Activated CD8-positive, alpha-beta memory T cell treated with anti-CD3 and anti-CD28 coated beads, Interleukin-2, amount 10 ng/mL, durations not matched to agents 7 days and 5 days (primary cell): ENCODE measurements around the gene DAB1. TPM values are rescaled to one million over a fixed set of nuclear protein-coding genes. Genes with fewer than 3 reads are reported as not detected.

ENCODE experiments used
- ATAC-seq: fragments of 150-1000 bp; cut with Tn5 transposase; one replicate; pipeline ENCODE4 v1.10.0; 2021; ENCODE audit warnings: moderate library complexity
- CTCF ChIA-PET: fragments of 350-600 bp; sonication (Branson Sonifier 250); formaldehyde crosslinking; loops from one replicate; lab custom pipeline; 2021; ENCODE audit warnings: antibody characterized with exemption; lab: Charles Lee
- DNase-seq: peaks from one replicate; pipeline ENCODE4 v3.0.0-alpha.2; 2020
- H3K27ac Mint-ChIP-seq: one replicate; pipeline ENCODE4 v1.8.0; 2021; ENCODE audit warnings: mild to moderate bottlenecking, mixed read lengths
- H3K27me3 Mint-ChIP-seq: one replicate; pipeline ENCODE4 v1.8.0; 2021; ENCODE audit warnings: mixed read lengths
- H3K36me3 Mint-ChIP-seq: one replicate; pipeline ENCODE4 v1.8.0; 2021; ENCODE audit warnings: mild to moderate bottlenecking, mixed read lengths
- H3K4me1 Mint-ChIP-seq: one replicate; pipeline ENCODE4 v1.8.0; 2021; ENCODE audit warnings: mixed read lengths
- H3K4me3 Mint-ChIP-seq: one replicate; pipeline ENCODE4 v1.8.0; 2021; ENCODE audit warnings: mild to moderate bottlenecking, moderate library complexity, mixed read lengths
- H3K9me3 Mint-ChIP-seq: one replicate; pipeline ENCODE4 v1.8.0; 2022; ENCODE audit warnings: low read depth, mixed read lengths
- total RNA-seq, 2 experiments: library from RNA; stranded (reverse); gene quantifications; one replicate each; pipeline ENCODE4 v1.2.3, GENCODE V29; 2021

Gene DAB1
- total RNA-seq, 2 experiments from 2014 or later: 0.15 TPM; not detected in 1

DNA sequence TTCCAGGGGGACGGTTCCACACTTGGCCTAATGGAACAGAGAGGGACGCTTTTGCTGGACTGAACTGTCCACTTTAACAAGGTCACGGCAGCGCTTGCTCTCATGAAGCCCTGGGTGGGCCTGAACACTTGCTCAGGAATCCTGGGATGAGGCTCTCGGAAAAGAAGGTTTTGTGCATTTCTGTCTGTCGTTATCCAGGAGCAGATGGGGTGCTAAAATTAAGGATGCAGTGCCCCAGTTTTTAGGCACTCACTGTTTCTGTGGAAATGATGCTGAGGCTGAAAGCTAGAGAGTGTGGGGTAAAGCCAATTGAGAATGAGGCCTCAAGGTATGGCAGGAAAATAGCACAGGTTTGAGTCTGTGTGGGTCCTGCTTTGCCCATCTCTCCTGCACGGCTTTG is 111.0 kb downstream of the DAB1 start:
- no peak overlapping the region for H3K27ac Mint-ChIP-seq
- ATAC-seq (no peak), DNase-seq (no peak)
- H3K9me3 Mint-ChIP-seq: peaks cover 3% of the 10 kb centered on the region
- CTCF ChIA-PET: no interaction called here
- H3K4me1 Mint-ChIP-seq: peaks cover under 1% of the 10 kb centered on the region
- no peaks in the 10 kb centered on the region for H3K27me3 Mint-ChIP-seq
- H3K36me3 Mint-ChIP-seq: no peaks in the 10 kb centered on the region
- H3K4me3 Mint-ChIP-seq: no peak overlapping the region

DNA sequence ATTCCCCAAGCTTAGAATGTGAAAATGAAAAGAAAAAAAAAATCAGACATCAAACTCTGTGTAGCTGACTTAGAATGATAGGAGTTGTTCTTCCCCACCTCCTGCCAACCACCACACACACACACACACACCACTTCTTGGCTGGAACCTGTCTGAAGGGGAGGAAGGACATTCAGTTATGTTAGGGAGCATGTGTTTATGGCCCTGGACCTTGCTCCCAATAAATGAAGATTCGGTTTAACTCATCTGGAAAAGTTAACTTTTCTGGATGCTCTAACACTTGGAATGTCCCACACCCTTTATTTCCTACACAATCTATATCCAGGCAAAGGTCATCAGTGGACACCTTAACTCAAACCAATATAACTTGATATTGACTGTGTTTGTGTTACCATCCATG is 112.4 kb downstream of the DAB1 start:
- H3K27me3 Mint-ChIP-seq: no peaks in the 10 kb centered on the region
- H3K4me1 Mint-ChIP-seq: peaks cover 9% of the 10 kb centered on the region
- H3K9me3 Mint-ChIP-seq: peaks cover 7% of the 10 kb centered on the region
- DNase-seq (no peak), ATAC-seq (no peak)
- no peak overlapping the region for H3K27ac Mint-ChIP-seq
- peaks cover 5% of the 10 kb centered on the region for H3K36me3 Mint-ChIP-seq
- no peak overlapping the region for H3K4me3 Mint-ChIP-seq
- CTCF ChIA-PET: no interaction called here

DNA sequence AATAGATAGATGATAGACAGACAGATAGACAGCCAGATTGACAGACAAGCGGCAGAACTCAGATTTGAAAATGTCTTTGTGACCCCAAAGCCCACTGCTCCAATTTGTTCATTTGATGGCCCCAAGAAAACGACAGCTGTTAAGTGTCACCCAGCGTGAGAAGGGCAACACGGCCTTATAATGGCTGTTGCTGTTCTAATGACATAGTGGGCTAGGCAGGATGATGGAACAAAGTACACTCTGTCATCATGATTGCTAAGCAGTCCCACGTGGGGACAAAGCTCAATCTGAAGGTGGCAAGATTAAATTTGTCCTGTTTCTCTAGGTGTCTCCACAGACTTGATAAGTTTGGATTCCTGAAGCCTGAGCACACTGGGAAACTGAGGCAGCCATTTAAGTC is 112.9 kb downstream of the DAB1 start:
- no peak for ATAC-seq
- no peak for DNase-seq
- peaks cover 5% of the 10 kb centered on the region for H3K36me3 Mint-ChIP-seq
- no peaks in the 10 kb centered on the region for H3K27me3 Mint-ChIP-seq
- H3K27ac Mint-ChIP-seq: no peak overlapping the region
- H3K9me3 Mint-ChIP-seq: peaks cover 7% of the 10 kb centered on the region
- H3K4me1 Mint-ChIP-seq: peaks cover 9% of the 10 kb centered on the region
- no peak overlapping the region for H3K4me3 Mint-ChIP-seq
- CTCF ChIA-PET: no interaction called here

DNA sequence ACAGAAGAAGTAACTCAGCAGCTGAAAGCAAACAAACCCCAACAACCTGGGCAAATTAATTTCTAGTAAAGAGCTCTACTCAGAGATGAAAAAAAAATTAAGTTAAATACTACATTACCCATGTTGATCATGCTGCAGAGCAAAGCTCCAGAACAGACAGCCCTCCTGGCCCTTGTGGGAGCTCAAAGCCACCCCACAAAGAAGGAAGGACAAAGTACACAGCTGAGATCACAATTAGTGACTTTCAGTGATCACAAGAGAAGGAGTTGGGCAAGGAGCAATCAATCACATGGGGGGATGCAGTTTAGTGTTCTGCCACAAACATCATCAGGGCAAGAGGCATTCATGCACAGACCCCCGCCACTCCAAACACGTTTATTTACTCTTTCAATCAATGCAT is 114.2 kb downstream of the DAB1 start:
- CTCF ChIA-PET: no interaction called here
- peaks cover 9% of the 10 kb centered on the region for H3K4me1 Mint-ChIP-seq
- H3K9me3 Mint-ChIP-seq: peaks cover 7% of the 10 kb centered on the region
- ATAC-seq (no peak), DNase-seq (no peak)
- no peaks in the 10 kb centered on the region for H3K27me3 Mint-ChIP-seq
- H3K36me3 Mint-ChIP-seq: peaks cover 5% of the 10 kb centered on the region
- no peak overlapping the region for H3K27ac Mint-ChIP-seq
- no peak overlapping the region for H3K4me3 Mint-ChIP-seq

DNA sequence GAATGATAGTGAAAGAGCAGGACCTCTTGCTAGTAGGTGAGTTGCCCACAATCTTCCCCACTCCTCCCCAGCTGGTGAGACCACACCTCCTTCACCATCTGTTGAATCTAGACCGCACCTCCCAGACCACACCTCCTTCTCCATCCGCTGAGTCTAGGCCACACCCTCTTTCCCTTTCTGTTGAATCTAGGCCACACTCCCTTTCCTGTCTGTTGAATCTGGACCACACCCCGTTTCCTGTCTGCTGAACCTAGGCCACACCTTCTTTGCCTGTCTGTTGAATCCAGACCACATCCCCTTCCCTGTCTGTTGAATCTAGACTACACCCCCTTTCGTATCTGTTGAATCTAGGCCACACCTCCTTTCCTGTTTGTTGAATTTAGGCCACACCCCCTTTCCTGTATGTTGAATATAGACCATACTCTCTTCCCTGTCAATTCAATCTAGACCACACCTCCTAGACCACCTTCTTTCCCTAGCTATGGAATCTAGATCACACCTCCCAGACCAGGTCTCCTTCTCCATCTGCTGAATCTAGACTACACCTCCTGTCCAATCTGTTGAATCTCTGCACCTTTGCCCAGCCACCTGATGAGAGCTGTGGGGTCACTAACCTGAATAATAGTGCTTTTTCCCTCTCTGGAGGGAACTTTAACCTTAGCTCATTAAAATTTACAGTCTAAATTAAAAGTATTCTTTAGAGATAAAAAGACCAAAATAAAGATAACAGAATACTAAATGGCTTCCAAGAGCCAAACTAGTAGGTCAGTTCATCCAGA is 116.3 kb downstream of the DAB1 start:
- H3K36me3 Mint-ChIP-seq: peaks cover 5% of the 10 kb centered on the region
- H3K27ac Mint-ChIP-seq: peak overlapping the region; percentile 52
- peak; percentile 81 for DNase-seq
- no peaks in the 10 kb centered on the region for H3K27me3 Mint-ChIP-seq
- H3K9me3 Mint-ChIP-seq: peaks cover 7% of the 10 kb centered on the region
- peak; percentile 97 for ATAC-seq
- H3K4me3 Mint-ChIP-seq: peak overlapping the region; percentile 32
- H3K4me1 Mint-ChIP-seq: peaks cover 9% of the 10 kb centered on the region
- CTCF ChIA-PET: no interaction called here

DNA sequence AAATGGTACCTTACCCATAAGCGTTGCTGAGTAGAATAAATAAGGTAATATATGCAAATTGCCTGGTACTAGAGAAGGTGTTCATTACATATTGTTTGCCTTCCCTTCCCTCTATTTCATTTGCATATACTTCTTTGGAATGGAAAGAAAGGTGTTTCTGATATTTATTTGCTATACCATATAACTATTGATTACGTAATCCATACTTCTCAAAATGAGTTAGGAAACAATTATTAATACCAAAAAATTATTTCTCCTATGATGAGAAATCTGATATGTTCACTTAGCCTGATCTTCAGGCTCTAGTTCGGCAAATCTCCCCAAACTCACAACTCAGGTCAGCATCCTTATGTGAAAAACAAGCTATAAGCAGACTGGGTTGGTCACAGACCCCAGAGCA is 119.3 kb downstream of the DAB1 start:
- ATAC-seq (no peak), DNase-seq (no peak)
- peaks cover 5% of the 10 kb centered on the region for H3K36me3 Mint-ChIP-seq
- H3K4me3 Mint-ChIP-seq: no peak overlapping the region
- no peaks in the 10 kb centered on the region for H3K27me3 Mint-ChIP-seq
- no peak overlapping the region for H3K27ac Mint-ChIP-seq
- CTCF ChIA-PET: no interaction called here
- H3K9me3 Mint-ChIP-seq: peaks cover 7% of the 10 kb centered on the region
- peaks cover 9% of the 10 kb centered on the region for H3K4me1 Mint-ChIP-seq

DNA sequence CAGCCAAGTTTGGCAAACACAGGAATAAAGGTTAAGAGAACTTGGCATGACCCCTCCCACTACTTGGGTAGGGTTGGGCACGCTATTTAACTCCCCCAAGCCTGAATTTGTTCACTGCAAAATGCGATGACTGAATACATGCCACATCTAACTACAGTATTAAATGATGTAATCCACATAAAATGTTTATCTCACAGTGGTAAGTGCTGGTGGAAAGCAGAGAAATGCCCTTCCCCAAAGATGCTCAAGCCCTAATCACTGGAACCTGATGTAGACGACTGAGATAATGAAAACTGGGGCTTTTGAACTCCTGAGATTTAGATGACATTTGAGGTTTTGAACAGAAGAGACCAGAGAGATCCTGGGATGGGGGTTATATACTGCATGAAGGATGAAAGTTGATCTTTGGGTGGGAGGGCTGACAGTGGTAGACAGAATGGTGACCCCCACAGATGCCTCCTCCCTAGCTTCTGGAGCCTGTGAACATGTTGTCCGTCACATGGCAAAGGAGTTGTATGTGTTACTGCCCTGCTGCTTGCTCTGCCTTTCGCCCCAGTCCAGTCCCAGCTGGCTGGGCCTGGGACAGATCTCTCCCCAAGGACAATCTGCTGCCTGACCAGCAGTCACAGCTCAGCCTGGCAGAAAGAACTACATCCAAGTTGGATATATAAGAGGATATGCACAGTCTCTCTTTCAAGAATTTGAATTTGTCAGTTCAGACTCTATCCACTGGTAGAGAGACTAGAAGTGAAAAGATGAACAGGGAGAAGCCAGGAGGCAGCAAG is 120.9 kb downstream of the DAB1 start:
- H3K4me1 Mint-ChIP-seq: peaks cover 9% of the 10 kb centered on the region
- H3K9me3 Mint-ChIP-seq: peaks cover 7% of the 10 kb centered on the region
- DNase-seq (no peak), ATAC-seq (no peak)
- no peak overlapping the region for H3K27ac Mint-ChIP-seq
- CTCF ChIA-PET: no interaction called here
- peaks cover 5% of the 10 kb centered on the region for H3K36me3 Mint-ChIP-seq
- H3K4me3 Mint-ChIP-seq: no peak overlapping the region
- H3K27me3 Mint-ChIP-seq: no peaks in the 10 kb centered on the region

DNA sequence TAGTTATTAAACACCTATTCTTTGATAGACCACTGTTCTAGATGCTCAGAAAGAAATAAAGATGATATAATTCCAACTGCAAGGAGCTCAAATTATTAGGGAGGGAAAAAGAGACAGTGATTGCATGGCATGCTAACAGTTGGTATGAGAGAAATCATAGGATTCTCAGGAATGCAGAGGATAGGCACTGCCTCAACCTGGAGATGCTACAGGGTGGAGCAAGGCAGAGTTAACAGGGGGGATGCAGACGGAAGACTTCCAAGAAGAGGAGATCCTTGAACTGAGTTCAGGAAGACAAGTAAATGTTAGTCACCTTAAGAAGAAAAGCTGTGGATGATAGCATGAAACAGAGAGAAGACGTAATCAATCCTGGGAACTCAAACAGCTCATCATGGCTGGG is 123.7 kb downstream of the DAB1 start:
- H3K27me3 Mint-ChIP-seq: no peaks in the 10 kb centered on the region
- no peak overlapping the region for H3K4me3 Mint-ChIP-seq
- H3K9me3 Mint-ChIP-seq: no peaks in the 10 kb centered on the region
- H3K4me1 Mint-ChIP-seq: no peaks in the 10 kb centered on the region
- DNase-seq: no peak
- H3K36me3 Mint-ChIP-seq: no peaks in the 10 kb centered on the region
- no peak for ATAC-seq
- CTCF ChIA-PET: no interaction called here
- H3K27ac Mint-ChIP-seq: no peak overlapping the region

DNA sequence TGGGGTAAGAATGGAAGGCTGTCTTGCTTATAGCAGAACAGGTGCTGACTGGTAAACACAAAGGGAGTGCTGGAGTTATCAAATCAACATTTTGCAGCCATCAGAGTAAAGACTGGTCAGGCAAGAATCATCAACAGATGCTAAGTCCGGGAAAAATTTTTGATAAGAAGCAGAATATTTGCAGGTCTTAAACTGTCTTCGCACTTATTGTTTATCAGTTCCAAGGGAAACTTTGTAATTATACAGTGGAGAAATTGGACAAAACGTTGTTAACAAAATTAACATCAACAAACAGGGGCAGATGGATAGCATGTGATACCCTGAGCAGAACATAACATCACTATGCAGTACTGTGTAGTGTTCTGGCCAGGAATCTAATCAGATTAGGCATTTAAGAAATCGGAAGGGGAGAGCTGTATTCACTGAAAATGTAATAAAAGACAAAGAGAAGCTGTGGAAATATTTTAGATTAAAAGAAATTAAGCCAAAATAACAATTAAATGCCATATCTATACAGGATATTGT is 127.1 kb downstream of the DAB1 start:
- H3K27me3 Mint-ChIP-seq: no peaks in the 10 kb centered on the region
- no peak overlapping the region for H3K4me3 Mint-ChIP-seq
- H3K36me3 Mint-ChIP-seq: no peaks in the 10 kb centered on the region
- no peaks in the 10 kb centered on the region for H3K9me3 Mint-ChIP-seq
- no peaks in the 10 kb centered on the region for H3K4me1 Mint-ChIP-seq
- CTCF ChIA-PET: no interaction called here
- ATAC-seq (no peak), DNase-seq (no peak)
- H3K27ac Mint-ChIP-seq: no peak overlapping the region

DNA sequence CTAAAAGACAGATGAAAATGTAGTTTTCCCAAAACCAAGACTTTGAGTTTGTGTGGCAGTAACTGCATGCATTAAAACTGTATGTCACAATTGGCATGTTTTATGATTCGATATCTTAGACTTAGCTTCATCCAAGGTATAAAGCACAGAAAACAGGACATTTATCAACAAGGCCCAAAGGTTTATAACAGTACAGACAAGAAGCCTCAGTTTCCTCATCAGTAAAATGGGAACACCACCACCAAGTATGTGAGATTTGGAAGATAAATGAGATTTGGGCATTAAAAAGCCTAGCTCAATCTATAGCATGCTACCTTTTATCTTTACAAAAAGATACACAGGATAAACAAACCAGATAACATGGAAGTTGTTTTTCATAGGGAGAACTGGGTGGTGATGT is 128.5 kb downstream of the DAB1 start:
- H3K4me1 Mint-ChIP-seq: no peaks in the 10 kb centered on the region
- CTCF ChIA-PET: no interaction called here
- no peaks in the 10 kb centered on the region for H3K27me3 Mint-ChIP-seq
- DNase-seq: no peak
- H3K9me3 Mint-ChIP-seq: no peaks in the 10 kb centered on the region
- H3K36me3 Mint-ChIP-seq: no peaks in the 10 kb centered on the region
- ATAC-seq: no peak
- H3K27ac Mint-ChIP-seq: no peak overlapping the region
- no peak overlapping the region for H3K4me3 Mint-ChIP-seq

DNA sequence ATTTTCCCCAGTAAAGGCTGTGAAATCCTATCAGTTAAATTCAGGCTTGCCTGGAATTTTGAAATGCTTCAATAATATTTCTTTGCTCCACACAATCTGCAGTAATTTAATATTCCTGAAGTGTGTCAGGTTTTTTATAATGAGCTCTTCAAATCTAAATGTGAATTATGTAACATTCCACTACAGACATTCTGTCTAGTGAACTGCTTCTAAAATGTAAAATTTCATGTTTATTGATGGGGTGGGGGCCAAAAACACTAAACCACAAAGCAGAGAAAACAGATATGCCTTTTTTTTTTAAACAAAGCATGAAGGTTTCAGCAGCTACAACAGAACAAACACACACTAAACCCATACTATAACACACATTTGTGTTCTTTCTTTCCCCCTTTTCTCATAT is 129.7 kb downstream of the DAB1 start:
- DNase-seq: no peak
- no peak for ATAC-seq
- no peak overlapping the region for H3K27ac Mint-ChIP-seq
- CTCF ChIA-PET: no interaction called here
- H3K36me3 Mint-ChIP-seq: no peaks in the 10 kb centered on the region
- H3K27me3 Mint-ChIP-seq: no peaks in the 10 kb centered on the region
- no peak overlapping the region for H3K4me3 Mint-ChIP-seq
- H3K4me1 Mint-ChIP-seq: no peaks in the 10 kb centered on the region
- H3K9me3 Mint-ChIP-seq: no peaks in the 10 kb centered on the region

DNA sequence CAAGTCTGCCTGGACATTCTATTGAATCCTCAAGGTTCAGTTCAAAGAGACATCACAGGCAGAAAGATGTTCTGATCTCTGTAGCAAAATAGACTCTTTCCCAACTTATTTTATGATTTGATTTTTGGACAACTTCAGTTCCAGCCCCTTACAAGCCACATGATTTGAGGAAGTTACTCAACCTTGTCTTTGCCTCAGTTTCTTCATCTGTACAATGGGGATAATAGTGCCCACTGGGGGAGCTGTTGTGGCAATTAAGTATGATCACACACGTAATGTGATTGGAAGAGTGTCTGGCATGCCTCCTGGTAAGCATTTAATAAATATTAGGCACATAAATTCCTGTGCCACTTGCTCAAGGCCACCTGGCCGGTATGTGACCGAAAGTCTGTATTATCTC is 130.6 kb downstream of the DAB1 start:
- CTCF ChIA-PET: no interaction called here
- Mint-ChIP-seq H3K27ac (no peak overlapping the region), H3K4me1 (no peaks in the 10 kb centered on the region), H3K27me3 (no peaks in the 10 kb centered on the region), H3K9me3 (no peaks in the 10 kb centered on the region), H3K4me3 (no peak overlapping the region), H3K36me3 (no peaks in the 10 kb centered on the region)
- no peak for DNase-seq
- ATAC-seq: no peak

DNA sequence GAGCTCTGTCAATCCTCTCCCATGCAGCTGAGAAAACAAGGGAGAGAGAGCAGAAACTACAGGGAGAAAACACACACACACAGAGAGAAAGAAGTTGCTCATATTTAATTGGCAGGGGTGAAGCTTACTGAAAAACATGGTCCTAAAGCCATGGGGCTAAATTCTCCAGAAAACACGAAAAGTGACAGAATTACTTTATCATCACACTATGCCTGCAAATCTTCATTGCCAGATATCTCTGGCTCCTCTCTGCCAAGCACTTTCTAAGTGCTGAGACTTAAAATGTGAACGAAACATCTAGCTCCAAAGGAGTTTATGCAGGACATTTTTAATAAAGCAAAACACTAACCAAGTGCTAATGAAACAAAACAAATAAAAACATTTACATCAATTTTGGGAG is 134.1 kb downstream of the DAB1 start:
- H3K4me3 Mint-ChIP-seq: no peak overlapping the region
- ATAC-seq: no peak

DNA sequence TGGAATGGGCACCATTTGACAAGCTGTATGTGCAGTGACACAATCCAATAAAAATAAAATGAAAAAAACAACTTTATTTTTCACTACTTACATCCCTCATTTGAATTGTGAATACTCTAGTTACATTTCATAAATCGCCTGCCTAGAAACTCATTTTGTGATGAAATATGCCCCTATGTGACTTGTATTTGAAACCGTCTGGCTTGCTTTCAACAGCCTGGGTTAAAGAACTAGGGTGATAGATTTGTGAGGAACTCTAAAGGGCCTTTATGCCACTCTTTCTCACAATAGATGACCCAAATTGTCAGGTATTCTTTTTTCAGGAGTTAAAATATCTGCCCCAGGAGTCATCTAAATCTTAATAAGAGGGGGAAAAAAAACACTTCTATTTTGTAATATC is 137.9 kb downstream of the DAB1 start:
- ATAC-seq: no peak
- no peak for DNase-seq
- H3K4me1 Mint-ChIP-seq: no peaks in the 10 kb centered on the region

More for the DNA sequence above, 134.1 kb downstream of the DAB1 start:
- DNase-seq: no peak
- Mint-ChIP-seq H3K27ac (no peak overlapping the region), H3K9me3 (no peaks in the 10 kb centered on the region), H3K27me3 (no peaks in the 10 kb centered on the region), H3K36me3 (no peaks in the 10 kb centered on the region), H3K4me1 (no peaks in the 10 kb centered on the region)
- CTCF ChIA-PET: no interaction called here

More for the DNA sequence above, 137.9 kb downstream of the DAB1 start:
- CTCF ChIA-PET: no interaction called here
- Mint-ChIP-seq H3K4me3 (no peak overlapping the region), H3K27me3 (no peaks in the 10 kb centered on the region), H3K36me3 (no peaks in the 10 kb centered on the region), H3K9me3 (no peaks in the 10 kb centered on the region), H3K27ac (no peak overlapping the region)
